HepG2 (cell line): Measurements from ENCODE around the gene SLC35A3. TPM values are rescaled to one million over a fixed set of nuclear protein-coding genes. Genes with fewer than 3 reads are reported as not detected.

Experiments used
- BHLHE40 ChIP-seq: IDR thresholded peaks from 2 replicates; pipeline ENCODE4 v1.6.1; 2011; ENCODE audit warnings: low read length, improper control_type of control experiment
- CBX5 ChIP-seq: sonication (generic); formaldehyde crosslinking; IDR thresholded peaks from 2 replicates; pipeline ENCODE4 v1.4.0; 2020; ENCODE audit warnings: missing genetic modification reagents, borderline replicate concordance
- ELF3 ChIP-seq: IDR thresholded peaks from 2 replicates; pipeline ENCODE4 v1.6.1; 2016; ENCODE audit warnings: missing genetic modification reagents, missing compliant biosample characterization
- HMG20A ChIP-seq: IDR thresholded peaks from 2 replicates; pipeline ENCODE4 v1.6.1; 2016; ENCODE audit warnings: borderline replicate concordance
- JUN ChIP-seq: sonication (generic); formaldehyde crosslinking; IDR thresholded peaks from 2 replicates; pipeline ENCODE4 v1.4.0; 2020; ENCODE audit warnings: mild to moderate bottlenecking, missing genetic modification reagents
- MBNL3 ChIP-seq: fragments of 250-450 bp; sonication (Bioruptor Pico); conservative IDR thresholded peaks from 2 replicates; pipeline ENCODE4 v1.8.0; 2022; ENCODE audit warnings: mild to moderate bottlenecking, inconsistent platforms
- MIER3 ChIP-seq: IDR thresholded peaks from 2 replicates; pipeline ENCODE4 v1.6.1; 2016; ENCODE audit warnings: missing compliant biosample characterization, borderline replicate concordance
- MNT ChIP-seq: fragments of 450-650 bp; IDR thresholded peaks from 2 replicates; pipeline ENCODE4 v1.6.1; 2016
- NFYB ChIP-seq: sonication (generic); formaldehyde crosslinking; IDR thresholded peaks from 2 replicates; pipeline ENCODE4 v1.4.0; 2020; ENCODE audit warnings: missing genetic modification reagents
- RAD51 ChIP-seq: fragments of 450-650 bp; IDR thresholded peaks from 2 replicates; pipeline ENCODE4 v1.6.1; 2016; ENCODE audit warnings: borderline replicate concordance
- SMARCE1 ChIP-seq: fragments of 450-650 bp; IDR thresholded peaks from 2 replicates; pipeline ENCODE4 v1.6.1; 2017; ENCODE audit warnings: borderline replicate concordance
- SP5 ChIP-seq: IDR thresholded peaks from 2 replicates; pipeline ENCODE4 v1.6.1; 2016; ENCODE audit warnings: low read depth, borderline replicate concordance
- ZGPAT ChIP-seq: IDR thresholded peaks from 2 replicates; pipeline ENCODE4 v1.6.1; 2016; ENCODE audit warnings: mild to moderate bottlenecking
- ZNF10 ChIP-seq: sonication (generic); formaldehyde crosslinking; IDR thresholded peaks from 2 replicates; pipeline ENCODE4 v1.4.0; 2020; ENCODE audit warnings: mild to moderate bottlenecking, low read depth, missing genetic modification reagents, borderline replicate concordance
- ZNF101 ChIP-seq: sonication (generic); formaldehyde crosslinking; IDR thresholded peaks from 2 replicates; pipeline ENCODE4 v1.4.0; 2020; ENCODE audit warnings: mild to moderate bottlenecking, low read depth, missing genetic modification reagents, borderline replicate concordance
- ZNF225 ChIP-seq: sonication (generic); formaldehyde crosslinking; IDR thresholded peaks from 2 replicates; pipeline ENCODE4 v1.4.0; 2020; ENCODE audit warnings: mild to moderate bottlenecking, missing genetic modification reagents
- ZNF256 ChIP-seq: sonication (generic); formaldehyde crosslinking; conservative IDR thresholded peaks from 2 replicates; pipeline ENCODE4 v1.4.0; 2020; ENCODE audit warnings: missing genetic modification reagents
- ZNF276 ChIP-seq: sonication (generic); formaldehyde crosslinking; IDR thresholded peaks from 2 replicates; pipeline ENCODE4 v1.4.0; 2020; ENCODE audit warnings: mild to moderate bottlenecking, low read depth, missing genetic modification reagents
- ZNF317 ChIP-seq: sonication (generic); formaldehyde crosslinking; IDR thresholded peaks from 2 replicates; pipeline ENCODE4 v1.5.0; 2020; ENCODE audit warnings: mild to moderate bottlenecking, missing genetic modification reagents
- ZNF34 ChIP-seq: sonication (generic); formaldehyde crosslinking; IDR thresholded peaks from 2 replicates; pipeline ENCODE4 v1.4.0; 2020; ENCODE audit warnings: mild to moderate bottlenecking, missing genetic modification reagents, borderline replicate concordance
- ZNF530 ChIP-seq: sonication (generic); formaldehyde crosslinking; IDR thresholded peaks from 2 replicates; pipeline ENCODE4 v1.5.0; 2020; ENCODE audit warnings: low read depth, mild to moderate bottlenecking, missing genetic modification reagents
- polyA plus RNA-seq, 8 experiments: library from polyadenylated mRNA; depleted of rRNA in 3 of 8; stranded (reverse) in 7 of 8; unstranded in 1 of 8; fragments of >200 nt; fragmentation: Illumina TruSeq in 4 of 8; extraction: Trizol in 4 of 8; gene quantifications; 2 replicates each; pipeline versions ENCODE4 v1.2.1 to v1.2.3, GENCODE V29; 2011 to 2016; ENCODE audit warnings: low read depth in 4 of 8, missing spikeins in 1 of 8, mixed read lengths in 1 of 8; ENCODE audit not compliant: insufficient read depth in 1 of 8
- total RNA-seq, 5 experiments: library from RNA; depleted of rRNA; stranded (reverse); fragments of >200 nt; fragmentation: Illumina TruSeq; extraction: Trizol; gene quantifications; 2 replicates each; pipeline ENCODE4 v1.2.3, GENCODE V29; 2016; ENCODE audit warnings: low read depth in 1 of 5
- TF ChIP-seq, protein P1 (sequence below): sonication (generic); formaldehyde crosslinking; conservative IDR thresholded peaks from 2 replicates; pipeline ENCODE4 v1.4.0; 2020; ENCODE audit warnings: mild to moderate bottlenecking, missing genetic modification reagents, moderate library complexity

Gene SLC35A3
- total and polyA plus RNA-seq, 2 of the 13 experiments (the other 11 are each of a cell fraction or from before 2014, with no cell fraction given) = 11.2 to 24.9 TPM

GRCh38 chr1:100037927-100038659, 68.3 kb downstream of the SLC35A3 start (continued):
- TF ChIP-seq, protein P1, sequence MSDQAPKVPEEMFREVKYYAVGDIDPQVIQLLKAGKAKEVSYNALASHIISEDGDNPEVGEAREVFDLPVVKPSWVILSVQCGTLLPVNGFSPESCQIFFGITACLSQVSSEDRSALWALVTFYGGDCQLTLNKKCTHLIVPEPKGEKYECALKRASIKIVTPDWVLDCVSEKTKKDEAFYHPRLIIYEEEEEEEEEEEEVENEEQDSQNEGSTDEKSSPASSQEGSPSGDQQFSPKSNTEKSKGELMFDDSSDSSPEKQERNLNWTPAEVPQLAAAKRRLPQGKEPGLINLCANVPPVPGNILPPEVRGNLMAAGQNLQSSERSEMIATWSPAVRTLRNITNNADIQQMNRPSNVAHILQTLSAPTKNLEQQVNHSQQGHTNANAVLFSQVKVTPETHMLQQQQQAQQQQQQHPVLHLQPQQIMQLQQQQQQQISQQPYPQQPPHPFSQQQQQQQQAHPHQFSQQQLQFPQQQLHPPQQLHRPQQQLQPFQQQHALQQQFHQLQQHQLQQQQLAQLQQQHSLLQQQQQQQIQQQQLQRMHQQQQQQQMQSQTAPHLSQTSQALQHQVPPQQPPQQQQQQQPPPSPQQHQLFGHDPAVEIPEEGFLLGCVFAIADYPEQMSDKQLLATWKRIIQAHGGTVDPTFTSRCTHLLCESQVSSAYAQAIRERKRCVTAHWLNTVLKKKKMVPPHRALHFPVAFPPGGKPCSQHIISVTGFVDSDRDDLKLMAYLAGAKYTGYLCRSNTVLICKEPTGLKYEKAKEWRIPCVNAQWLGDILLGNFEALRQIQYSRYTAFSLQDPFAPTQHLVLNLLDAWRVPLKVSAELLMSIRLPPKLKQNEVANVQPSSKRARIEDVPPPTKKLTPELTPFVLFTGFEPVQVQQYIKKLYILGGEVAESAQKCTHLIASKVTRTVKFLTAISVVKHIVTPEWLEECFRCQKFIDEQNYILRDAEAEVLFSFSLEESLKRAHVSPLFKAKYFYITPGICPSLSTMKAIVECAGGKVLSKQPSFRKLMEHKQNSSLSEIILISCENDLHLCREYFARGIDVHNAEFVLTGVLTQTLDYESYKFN (CRISPR knock-in tag) = peak; percentile 24; the same call in 1 of the 2 replicates
- TF ChIP-seq SP5 (CRISPR knock-in tag) (peak; percentile 82; the same call in 1 of the 2 replicates), RAD51 (no peak), ZNF276 (CRISPR knock-in tag) (no peak), ZNF256 (CRISPR knock-in tag) (peak; percentile 84; the same call in 1 of the 2 replicates), NFYB (peak; percentile 31; the same call in 1 of the 2 replicates), SMARCE1 (no peak), ZNF101 (CRISPR knock-in tag) (no peak), JUN (no peak), BHLHE40 (peak; percentile 61; the same call in 1 of the 2 replicates), ZNF317 (no peak), HMG20A (CRISPR knock-in tag) (no peak), ELF3 (CRISPR knock-in tag) (peak; percentile 45; the same call in 1 of the 2 replicates), ZNF10 (CRISPR knock-in tag) (no peak), ZNF225 (peak; percentile 85; the same call in 1 of the 2 replicates), ZNF530 (CRISPR knock-in tag) (no peak), ZGPAT (CRISPR knock-in tag) (peak; percentile 81; the same call in 1 of the 2 replicates), ZNF34 (CRISPR knock-in tag) (no peak), MIER3 (CRISPR knock-in tag) (no peak; the same call in 1 of the 2 replicates), CBX5 (0 out of 2 replicates have a peak, but pooled peaks have one; percentile 39), MBNL3 (CRISPR knock-in tag) (no peak), MNT (no peak)
